Left cardiac atrium (tissue), 4 donors: ENCODE results near the gene RNH1. TPM values are rescaled to one million over a fixed set of nuclear protein-coding genes. Genes with fewer than 3 reads are reported as not detected.

Experiments
- ATAC-seq, 2 donors: fragments of 200-7000 bp; cut with Tn5 transposase; one replicate each; pipeline ENCODE4 v1.9.1; 2020; ENCODE audit warnings: mild to moderate bottlenecking in 2 of 2, moderate library complexity in 2 of 2
- DNase-seq: peaks from one replicate; pipeline ENCODE4 v3.0.0-alpha.2; 2020
- intact Hi-C, 2 donors: fragments of 100-400 bp; cut with DNase I; formaldehyde crosslinking; loops; one replicate each; pipeline versions ENCODE4 v1.14.1 to v1.15.1; 2022 to 2023
- total RNA-seq, 2 donors: library from RNA; stranded (reverse); fragmentation: NEBNext Ultra II Directional; extraction: Animal tissue kit (Norgen Biotek cat#: 25700); gene quantifications; one replicate each; pipeline ENCODE4 v1.2.1, GENCODE V29; 2021
- donor health status: DM: no; HTN: yes; CAD: no.
- donor health status: DM: no; HTN: yes; CAD: no; lungs with severe emphysema.
- donor health status: DM: yes; HTN: yes; CAD: no.
- donor health status: Dilated cardiomyopathy.

The RNH1 gene
- total RNA-seq, 2 donors from 2014 or later, result 153 to 159 TPM

- ATAC-seq (peak in 1 of 2 donors; percentile 12), DNase-seq (no peak)
- intact Hi-C loops, result no loop called here
These were observed 2.7 kb downstream of the RNH1 start for GRCh38 chr11:504053-504993.

GRCh38 chr11:503179-503981, 3.7 kb downstream of the RNH1 start:
- intact Hi-C loops, result no loop called here
- DNase-seq, result peak; percentile 71
- ATAC-seq, result peak in 1 of 2 donors; percentile 0

- intact Hi-C loops, result no loop called here
- DNase-seq, result no peak
- ATAC-seq, result no peak
These were observed 4.5 kb downstream of the RNH1 start for GRCh38 chr11:502288-503178.

GRCh38 chr11:501683-502287, 5.3 kb downstream of the RNH1 start:
- intact Hi-C loops, result no loop called here
- DNase-seq (no peak), ATAC-seq (no peak)

- DNase-seq (no peak), ATAC-seq (no peak)
- intact Hi-C loops, result no loop called here
These were observed 5.9 kb downstream of the RNH1 start for GRCh38 chr11:501001-501682.

- DNase-seq (no peak), ATAC-seq (no peak)
- intact Hi-C loops, result no loop called here
These were observed 7.6 kb downstream of the RNH1 start for GRCh38 chr11:499201-500076.

GRCh38 chr11:498297-499181, 8.5 kb downstream of the RNH1 start:
- no peak for DNase-seq
- intact Hi-C loops, result no loop called here
- ATAC-seq, result peak in 1 of 2 donors; percentile 2

GRCh38 chr11:497565-498296, 9.3 kb downstream of the RNH1 start:
- DNase-seq (no peak), ATAC-seq (peak; percentile 1 to 60)
- intact Hi-C loops, result no loop called here

- ATAC-seq, result no peak
- DNase-seq, result no peak
- intact Hi-C loops, result no loop called here
These were observed 10.0 kb downstream of the RNH1 start for GRCh38 chr11:496834-497564.

- DNase-seq, result no peak
- intact Hi-C loops, result no loop called here
- ATAC-seq, result no peak
These were observed 11.5 kb downstream of the RNH1 start for GRCh38 chr11:495537-495931.

GRCh38 chr11:494761-495536, 12.1 kb downstream of the RNH1 start:
- DNase-seq, result no peak
- intact Hi-C loops, result no loop called here

GRCh38 chr11:492427-493226, 14.4 kb downstream of the RNH1 start:
- intact Hi-C loops, result no loop called here
- no peak for DNase-seq

More at GRCh38 chr11:494761-495536, 12.1 kb downstream of the RNH1 start:
- ATAC-seq, result no peak

GRCh38 chr11:491358-491757, 15.7 kb downstream of the RNH1 start:
- DNase-seq (no peak), ATAC-seq (no peak)
- intact Hi-C loops, result no loop called here

More at GRCh38 chr11:492427-493226, 14.4 kb downstream of the RNH1 start:
- ATAC-seq, result no peak

GRCh38 chr11:490930-491260, 16.1 kb downstream of the RNH1 start:
- DNase-seq (no peak), ATAC-seq (no peak)
- intact Hi-C loops, result no loop called here
